Measurements from ENCODE around the gene ZNF574. TPM values are rescaled to one million over a fixed set of nuclear protein-coding genes. Genes with fewer than 3 reads are reported as not detected.

The ZNF574 gene
- polyA plus RNA-seq, 3 donors, result 3.3 to 9.6 (median 4.9) TPM

- Mint-ChIP-seq H3K27ac (no peak overlapping the region), H3K36me3 (peaks cover 0 to 2% of the 10 kb centered on the region in 2 donors), H3K9me3 (no peaks in the 10 kb centered on the region), H3K4me3 (no peak overlapping the region), H3K27me3 (ENCODE audit: low read depth in 3 of 3) (no peaks in the 10 kb centered on the region), H3K4me1 (no peaks in the 10 kb centered on the region)
- no peaks in the 10 kb centered on the region for H3K9me3 ChIP-seq (replicated peaks in 1 of 2; ENCODE audit: control insufficient read depth in 1 of 2, insufficient read depth in 1 of 2, low read length in 2 of 2)
- no peak overlapping the region for H3K4me2 ChIP-seq (replicated peaks; ENCODE audit: extremely low read depth, low read length, poor library complexity, severe bottlenecking)
- no peaks in the 10 kb centered on the region for H3K27me3 ChIP-seq (ENCODE audit: control insufficient read depth in 2 of 2, insufficient read depth in 2 of 2, low read length in 2 of 2)
- no peak for DNase-seq
- H3K27ac ChIP-seq (ENCODE audit: low read depth in 1 of 2, low read length in 2 of 2), result no peak overlapping the region
- 97% methylated on average over 13 of the region's 16 CpGs for WGBS (ENCODE audit: insufficient coverage)
- no peak overlapping the region for H3K4me3 ChIP-seq (replicated peaks in 1 of 3; ENCODE audit: low read depth in 2 of 3, low read length in 3 of 3)
- no peak overlapping the region for H2AFZ ChIP-seq (ENCODE audit: insufficient read depth, low read depth, low read length, poor library complexity, severe bottlenecking)
- no peak for TF ChIP-seq CTCF (IDR thresholded peaks at IDR 0.05)
- no peaks in the 10 kb centered on the region for H3K4me1 ChIP-seq (ENCODE audit: control insufficient read depth in 1 of 2, insufficient read depth in 2 of 2, low read length in 2 of 2)
- H3K9ac ChIP-seq (ENCODE audit: insufficient read depth, low read length, poor library complexity, severe bottlenecking), result no peak overlapping the region
- no peaks in the 10 kb centered on the region for H3K79me2 ChIP-seq (ENCODE audit: insufficient read depth, low read length)
- H4K20me1 ChIP-seq (ENCODE audit: insufficient read depth, low read length), result no peaks in the 10 kb centered on the region
- intact Hi-C loops (cut with micrococcal nuclease), result no loop called here
- no peaks in the 10 kb centered on the region for H3K36me3 ChIP-seq (replicated peaks in 1 of 2; ENCODE audit: control insufficient read depth in 1 of 2, insufficient read depth in 2 of 2, low read length in 2 of 2)
Observed at GRCh38 chr19:42062381-42062780, 13.6 kb upstream of the ZNF574 start.

GRCh38 chr19:42064432-42064831 lies 11.5 kb upstream of the ZNF574 start:
- no peak overlapping the region for H3K27ac ChIP-seq (ENCODE audit: low read depth in 1 of 2, low read length in 2 of 2)
- H3K4me3 Mint-ChIP-seq, result no peak overlapping the region
- intact Hi-C loops (cut with micrococcal nuclease), result no loop called here
- peaks cover 0 to 13% of the 10 kb centered on the region in 2 donors for H3K27me3 ChIP-seq (ENCODE audit: control insufficient read depth in 2 of 2, insufficient read depth in 2 of 2, low read length in 2 of 2)
- no peaks in the 10 kb centered on the region for H3K79me2 ChIP-seq (ENCODE audit: insufficient read depth, low read length)
- TF ChIP-seq CTCF (IDR thresholded peaks at IDR 0.05), result no peak
- no peaks in the 10 kb centered on the region for H3K36me3 Mint-ChIP-seq
- H3K4me3 ChIP-seq (replicated peaks in 1 of 3; ENCODE audit: low read depth in 2 of 3, low read length in 3 of 3), result no peak overlapping the region
- H3K4me1 ChIP-seq (ENCODE audit: control insufficient read depth in 1 of 2, insufficient read depth in 2 of 2, low read length in 2 of 2), result peaks cover 8 to 9% of the 10 kb centered on the region in 2 donors
- H3K4me1 Mint-ChIP-seq, result no peaks in the 10 kb centered on the region
- H3K27me3 Mint-ChIP-seq (ENCODE audit: low read depth in 3 of 3), result no peaks in the 10 kb centered on the region
- no peak overlapping the region for H3K4me2 ChIP-seq (replicated peaks; ENCODE audit: extremely low read depth, low read length, poor library complexity, severe bottlenecking)
- no peak overlapping the region for H3K27ac Mint-ChIP-seq
- no peaks in the 10 kb centered on the region for H4K20me1 ChIP-seq (ENCODE audit: insufficient read depth, low read length)
- WGBS (ENCODE audit: insufficient coverage), result 97% methylated on average over 6 of the region's 6 CpGs
- H2AFZ ChIP-seq (ENCODE audit: insufficient read depth, low read depth, low read length, poor library complexity, severe bottlenecking), result no peak overlapping the region
- no peaks in the 10 kb centered on the region for H3K9me3 ChIP-seq (replicated peaks in 1 of 2; ENCODE audit: control insufficient read depth in 1 of 2, insufficient read depth in 1 of 2, low read length in 2 of 2)
- DNase-seq, result no peak
- H3K36me3 ChIP-seq (replicated peaks in 1 of 2; ENCODE audit: control insufficient read depth in 1 of 2, insufficient read depth in 2 of 2, low read length in 2 of 2), result no peaks in the 10 kb centered on the region
- H3K9me3 Mint-ChIP-seq, result no peaks in the 10 kb centered on the region
- H3K9ac ChIP-seq (ENCODE audit: insufficient read depth, low read length, poor library complexity, severe bottlenecking), result no peak overlapping the region

All from CD14-positive monocyte (primary cell).